SK-N-DZ (cell line): Measurements from ENCODE around the gene SMAD2.
"Not testable (repeated sequence)": the region's sequence is repeated elsewhere in the genome, so short reads cannot be mapped to it uniquely, and the experiment has no call there.

Experiments used
- DNase-seq: peaks from one replicate; pipeline ENCODE4 v3.0.0-alpha.2; 2015; ENCODE audit warnings: low spot score
- small RNA-seq, 2 experiments: library from RNA; depleted of rRNA; stranded (forward); fragments of <200 nt; gene quantifications; one replicate each; pipeline ENCODE3, GENCODE V24; 2014

Gene SMAD2

GRCh38 chr18:47794725-47795433 lies 135.6 kb downstream of the SMAD2 start:
- DNase-seq: no peak

- no peak for DNase-seq
Measured at GRCh38 chr18:47793609-47794008, 136.8 kb downstream of the SMAD2 start.

GRCh38 chr18:47791461-47791985 lies 138.9 kb downstream of the SMAD2 start:
- DNase-seq: no peak

DNA sequence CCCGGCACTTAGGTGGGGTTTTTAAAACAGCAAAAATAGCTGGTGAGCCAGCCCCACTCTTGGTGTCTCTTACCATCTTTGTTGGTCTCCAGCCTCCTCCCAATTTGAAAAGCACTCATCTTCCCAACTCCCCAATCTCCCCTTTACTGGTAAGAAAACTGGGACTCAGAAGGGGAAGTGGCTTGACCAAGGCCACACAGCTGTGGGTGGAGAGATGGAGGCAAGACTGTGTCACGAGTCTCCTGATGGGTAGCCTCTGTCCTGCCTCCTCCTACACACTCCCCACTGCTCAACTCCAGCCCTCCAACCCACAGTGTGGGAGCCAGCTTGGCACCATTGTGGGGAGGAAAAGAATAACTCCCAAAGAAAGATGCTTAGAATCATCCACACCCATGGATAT lies 140.4 kb downstream of the SMAD2 start:
- DNase-seq: no peak

- DNase-seq: no peak
Measured at GRCh38 chr18:47788621-47789020, 141.8 kb downstream of the SMAD2 start.

DNA sequence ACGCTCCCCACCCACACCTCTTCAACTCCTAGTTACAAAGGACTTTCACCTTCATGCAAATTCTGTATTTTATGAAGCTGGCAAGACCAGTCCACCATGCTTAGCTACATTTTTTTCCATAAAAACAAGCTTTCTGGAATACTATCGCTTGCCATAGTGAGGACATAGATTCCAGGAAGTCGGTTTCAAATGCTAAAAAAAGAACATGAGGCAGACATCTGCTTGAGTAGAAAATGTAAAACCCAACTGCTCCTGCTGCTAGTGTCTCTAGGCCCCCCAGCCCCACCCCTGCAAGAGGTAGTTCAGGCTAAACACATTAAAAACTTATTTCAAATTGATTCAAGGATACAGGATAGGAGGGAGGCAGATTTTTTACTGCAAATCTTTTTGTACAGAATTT lies 148.9 kb downstream of the SMAD2 start:
- no peak for DNase-seq

DNA sequence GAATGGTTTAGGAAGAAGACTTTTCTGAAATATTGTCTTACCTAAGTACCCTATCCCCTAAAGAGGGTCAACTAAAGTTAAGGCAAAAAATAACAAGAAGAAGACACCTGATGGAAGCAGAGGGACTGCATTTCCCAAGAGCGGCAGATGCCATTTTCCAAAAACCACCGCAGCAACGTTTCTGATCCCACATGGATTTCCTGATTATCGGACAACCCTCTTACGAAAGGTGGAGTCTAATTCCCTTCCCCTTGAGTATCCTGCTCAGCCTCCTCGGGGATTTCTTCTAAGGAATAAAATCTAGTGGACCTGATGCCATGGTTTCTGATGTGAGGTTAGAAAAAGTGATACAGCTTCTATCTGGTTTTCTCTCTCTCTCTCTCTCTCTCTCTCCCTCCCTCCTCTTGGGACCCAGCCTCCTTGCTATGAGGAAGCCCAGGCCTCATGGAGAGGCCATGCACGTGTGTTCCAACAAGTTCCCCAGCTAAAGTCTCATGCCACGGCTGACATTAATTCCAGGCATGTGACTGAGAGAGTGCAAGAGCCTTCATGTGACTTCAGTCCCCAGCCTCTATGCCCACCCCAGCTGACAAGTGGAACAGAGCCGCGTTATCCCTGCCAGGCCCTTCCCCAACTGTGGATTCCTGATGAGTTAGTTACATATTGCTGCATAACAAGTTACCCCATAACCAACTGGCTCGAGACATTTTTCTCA lies 150.3 kb downstream of the SMAD2 start:
- DNase-seq: no peak

GRCh38 chr18:47779381-47779780 lies 151.1 kb downstream of the SMAD2 start:
- DNase-seq: no peak

GRCh38 chr18:47777626-47778025 lies 152.8 kb downstream of the SMAD2 start:
- DNase-seq: no peak

DNA sequence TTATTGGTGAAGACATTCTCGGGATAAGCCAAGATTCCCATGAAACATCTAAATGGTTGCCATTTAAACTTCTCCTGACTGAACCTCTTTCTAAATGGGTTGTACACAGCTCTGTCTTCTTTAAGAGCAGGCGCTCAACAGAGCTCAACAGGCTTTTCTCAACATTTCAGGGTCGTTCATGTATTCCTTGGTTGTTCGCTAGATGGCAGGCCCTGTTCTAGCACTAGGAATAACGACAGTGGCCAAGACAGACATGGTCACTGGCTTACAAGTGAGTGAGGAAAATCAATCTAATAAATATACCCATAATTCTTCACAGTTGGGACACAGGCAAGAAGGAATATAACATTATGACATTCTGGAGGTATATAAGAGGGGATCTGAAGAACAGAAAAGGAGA lies 154.5 kb downstream of the SMAD2 start:
- no peak for DNase-seq

GRCh38 chr18:47773931-47774330 lies 156.5 kb downstream of the SMAD2 start:
- no peak for DNase-seq

DNA sequence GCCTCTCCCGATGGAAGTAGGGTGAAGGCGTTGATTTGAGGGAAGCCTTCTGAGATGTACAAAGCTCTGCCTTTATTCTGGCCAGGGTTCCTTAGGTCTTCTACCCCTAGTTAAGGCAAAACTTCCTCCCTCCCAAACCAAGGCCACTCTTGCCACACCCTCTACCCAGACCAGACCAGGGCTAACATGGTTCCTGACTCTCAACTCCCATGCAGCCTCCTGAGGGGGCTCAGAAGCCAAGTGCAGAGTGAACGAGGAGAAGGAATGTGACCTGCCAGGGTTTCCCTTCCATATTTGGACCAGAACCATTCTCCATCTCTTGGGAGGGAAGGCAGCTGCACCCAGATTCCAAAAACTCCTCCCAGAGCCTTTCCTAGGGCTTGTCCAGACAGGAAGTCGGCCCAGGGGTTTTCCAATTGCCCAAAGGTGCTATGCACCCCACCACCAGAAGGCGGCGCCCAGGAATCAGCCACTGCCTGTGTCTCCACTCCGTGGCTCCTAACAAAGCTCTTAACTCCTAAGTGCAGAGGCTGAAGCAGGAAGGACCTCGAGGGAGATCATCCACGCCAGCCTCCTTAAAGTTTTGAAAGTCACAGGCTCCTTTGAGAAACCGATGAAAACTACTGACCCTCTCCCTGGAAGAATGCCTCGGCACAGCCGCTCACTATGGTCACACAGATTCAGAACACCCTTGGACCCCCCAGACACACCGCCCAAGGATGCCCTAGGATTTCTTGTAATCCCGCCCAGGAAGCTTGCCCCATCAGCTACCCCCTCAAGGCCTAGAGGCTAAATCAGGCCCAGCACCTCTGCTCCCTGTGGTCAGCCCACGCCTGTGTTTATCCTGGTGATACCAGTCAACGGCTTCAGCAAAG lies 157.8 kb downstream of the SMAD2 start:
- DNase-seq: peak; percentile 45

- DNase-seq: no peak
Measured at GRCh38 chr18:47771922-47772321, 158.5 kb downstream of the SMAD2 start.

- no peak for DNase-seq
Measured at GRCh38 chr18:47767699-47768098, 162.8 kb downstream of the SMAD2 start.

DNA sequence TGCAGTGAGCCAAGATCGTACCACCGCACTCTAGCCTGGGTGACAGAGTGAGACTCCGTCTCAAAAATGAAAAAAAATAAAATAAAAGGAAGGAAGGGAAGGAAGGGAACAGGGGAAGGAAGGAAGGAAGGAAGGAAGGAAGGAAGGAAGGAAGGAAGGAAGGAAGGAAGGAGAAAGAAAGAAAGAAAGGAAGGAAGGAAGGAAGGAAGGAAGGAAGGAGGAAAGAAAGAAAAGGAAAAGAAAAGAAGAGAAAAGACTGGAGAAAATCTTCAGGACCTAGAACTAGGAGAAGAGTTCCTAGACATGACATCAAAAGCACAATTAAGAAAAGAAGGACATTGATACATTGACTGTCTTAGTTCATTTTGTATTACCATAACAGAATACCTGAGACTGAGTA lies 163.3 kb downstream of the SMAD2 start:
- DNase-seq: not testable (repeated sequence)

Small RNA genes lying within 50 kb of the gene (small RNA-seq; reads per million reads assigned to genes)
- gene AC120349.2: 0 reads per million in 2 experiments
- 0 to 0.04 reads per million in 2 experiments for gene MTCO2P2
